Measurements from ENCODE around the gene MRPL52.
"Not testable (repeated sequence)": the region's sequence is repeated elsewhere in the genome, so short reads cannot be mapped to it uniquely, and the experiment has no call there.

Gene MRPL52

GRCh38 chr14:22841311-22841710 lies 11.6 kb downstream of the MRPL52 start:
- DNase-seq, result no peak

GRCh38 chr14:22841769-22842168 lies 12.1 kb downstream of the MRPL52 start:
- DNase-seq, result no peak

GRCh38 chr14:22842211-22843122 lies 12.8 kb downstream of the MRPL52 start:
- DNase-seq, result no peak

GRCh38 chr14:22843123-22843925 lies 13.6 kb downstream of the MRPL52 start:
- no peak for DNase-seq

- DNase-seq, result no peak
Measured at GRCh38 chr14:22844221-22845102, 14.8 kb downstream of the MRPL52 start.

- no peak for DNase-seq
Measured at GRCh38 chr14:22845103-22845394, 15.4 kb downstream of the MRPL52 start.

- DNase-seq, result no peak
Measured at GRCh38 chr14:22845821-22846625, 16.3 kb downstream of the MRPL52 start.

GRCh38 chr14:22846811-22847307 lies 17.2 kb downstream of the MRPL52 start:
- no peak for DNase-seq

- no peak for DNase-seq
Measured at GRCh38 chr14:22847661-22848341, 18.1 kb downstream of the MRPL52 start.

- no peak for DNase-seq
Measured at GRCh38 chr14:22848351-22849164, 18.9 kb downstream of the MRPL52 start.

- no peak for DNase-seq
Measured at GRCh38 chr14:22849212-22849819, 19.6 kb downstream of the MRPL52 start.

GRCh38 chr14:22850944-22851764 lies 21.5 kb downstream of the MRPL52 start:
- DNase-seq, result no peak

GRCh38 chr14:22852178-22852577 lies 22.5 kb downstream of the MRPL52 start:
- DNase-seq, result not testable (repeated sequence)

- DNase-seq, result no peak
Measured at GRCh38 chr14:22852599-22852939, 22.9 kb downstream of the MRPL52 start.

- DNase-seq, result peak; percentile 92
Measured at GRCh38 chr14:22852940-22853767, 23.5 kb downstream of the MRPL52 start.

GRCh38 chr14:22854296-22854695 lies 24.6 kb downstream of the MRPL52 start:
- DNase-seq, result not testable (repeated sequence)

- no peak for DNase-seq
Measured at GRCh38 chr14:22854963-22855724, 25.5 kb downstream of the MRPL52 start.

All from NCI-H524 treated with DMSO at 0.1 percent for 48 hours (cell line).